GM23248 (cell line): Measurements from ENCODE around the gene PLEKHG5. TPM values are rescaled to one million over a fixed set of nuclear protein-coding genes. Genes with fewer than 3 reads are reported as not detected.

Source experiments
- DNase-seq: peaks from one replicate; pipeline ENCODE4 v3.0.0-alpha.2; 2015
- H2AFZ ChIP-seq: fragments of 200-600 bp; sonication (generic); 2 replicates; pipeline ENCODE4 v1.6.1; 2016; ENCODE audit warnings: antibody characterized with exemption
- H3F3A ChIP-seq: fragments of 200-600 bp; sonication (generic); 2 replicates; pipeline ENCODE4 v1.6.1; 2016; ENCODE audit warnings: mild to moderate bottlenecking, antibody characterized with exemption, mixed run types; ENCODE audit not compliant: insufficient read depth
- H3K27ac ChIP-seq: fragments of 200-600 bp; sonication (generic); 2 replicates; pipeline ENCODE4 v1.5.1; 2016; ENCODE audit warnings: mild to moderate bottlenecking
- H3K27me3 ChIP-seq: fragments of 200-600 bp; sonication (generic); replicated peaks from 2 replicates; pipeline ENCODE4 v1.6.1; 2016; ENCODE audit warnings: mild to moderate bottlenecking; ENCODE audit not compliant: insufficient read depth
- H3K36me3 ChIP-seq: fragments of 200-600 bp; sonication (generic); 2 replicates; pipeline ENCODE4 v1.6.1; 2016; ENCODE audit warnings: low read depth, mild to moderate bottlenecking
- H3K4me1 ChIP-seq: fragments of 200-600 bp; sonication (generic); 2 replicates; pipeline ENCODE4 v1.6.1; 2016; ENCODE audit warnings: mild to moderate bottlenecking; ENCODE audit not compliant: insufficient read depth
- H3K4me2 ChIP-seq: fragments of 200-600 bp; sonication (generic); one replicate; pipeline ENCODE4 v1.6.1; 2016; ENCODE audit warnings: mild to moderate bottlenecking; ENCODE audit not compliant: unreplicated experiment
- H3K4me3 ChIP-seq: fragments of 200-600 bp; sonication (generic); 2 replicates; pipeline ENCODE4 v1.5.1; 2016; ENCODE audit warnings: mild to moderate bottlenecking
- H3K79me2 ChIP-seq: fragments of 200-600 bp; sonication (generic); 2 replicates; pipeline ENCODE4 v1.6.1; 2016; ENCODE audit warnings: mild to moderate bottlenecking; ENCODE audit not compliant: insufficient read depth
- H3K9ac ChIP-seq: fragments of 200-600 bp; sonication (generic); 2 replicates; pipeline ENCODE4 v1.6.1; 2016; ENCODE audit warnings: mild to moderate bottlenecking
- H3K9me2 ChIP-seq: fragments of 200-600 bp; sonication (generic); 2 replicates; pipeline ENCODE4 v1.6.1; 2016; ENCODE audit warnings: mixed run types, mild to moderate bottlenecking, moderate library complexity; ENCODE audit not compliant: insufficient read depth
- H3K9me3 ChIP-seq: fragments of 200-600 bp; sonication (generic); one replicate; pipeline ENCODE4 v1.6.1; 2017; ENCODE audit warnings: low read depth
- H4K20me1 ChIP-seq: fragments of 200-600 bp; sonication (generic); 2 replicates; pipeline ENCODE4 v1.6.0; 2016; ENCODE audit not compliant: insufficient read depth
- EZH2 ChIP-seq: fragments of 200-600 bp; sonication (generic); IDR thresholded peaks from 2 replicates; pipeline ENCODE4 v1.6.1; 2018; ENCODE audit warnings: antibody characterized with exemption, mild to moderate bottlenecking; ENCODE audit not compliant: insufficient read depth, poor library complexity, severe bottlenecking
- EZH2phosphoT487 ChIP-seq: fragments of 200-600 bp; sonication (generic); IDR thresholded peaks from 2 replicates; pipeline ENCODE4 v1.6.1; 2018; ENCODE audit warnings: antibody characterized with exemption, moderate library complexity, mild to moderate bottlenecking, low read depth; ENCODE audit not compliant: insufficient read depth
- WGBS, 2 experiments: methylation state at CpG; one replicate each; pipeline ENCODE4 v1.1.6; 2015 to 2017; ENCODE audit warnings: low lambda C conversion rate in 2 of 2, low coverage in 1 of 2; ENCODE audit errors: missing lambda C conversion rate in 2 of 2; 5-methylcytosine and 5-hydroxymethylcytosine counted together
- in situ Hi-C: fragments of 300-500 bp; cut with MboI; formaldehyde crosslinking; loops from 2 replicates; pipeline ENCODE4 v1.15.0; 2020
- polyA plus RNA-seq: library from polyadenylated mRNA; unstranded; fragments of >200 nt; fragmentation: Nextera tagmentation; extraction: Ambion mirVana; gene quantifications from 2 replicates; pipeline ENCODE4 v1.2.1, GENCODE V29; 2016
- total RNA-seq: library from RNA; depleted of rRNA; stranded (reverse); fragments of >200 nt; shearing (Covaris generic); gene quantifications from 2 replicates; pipeline ENCODE4 v1.2.3, GENCODE V29; 2014

PLEKHG5 gene
- total and polyA plus RNA-seq, 2 experiments from 2014 or later: 2.8 to 7.6 TPM

DNA sequence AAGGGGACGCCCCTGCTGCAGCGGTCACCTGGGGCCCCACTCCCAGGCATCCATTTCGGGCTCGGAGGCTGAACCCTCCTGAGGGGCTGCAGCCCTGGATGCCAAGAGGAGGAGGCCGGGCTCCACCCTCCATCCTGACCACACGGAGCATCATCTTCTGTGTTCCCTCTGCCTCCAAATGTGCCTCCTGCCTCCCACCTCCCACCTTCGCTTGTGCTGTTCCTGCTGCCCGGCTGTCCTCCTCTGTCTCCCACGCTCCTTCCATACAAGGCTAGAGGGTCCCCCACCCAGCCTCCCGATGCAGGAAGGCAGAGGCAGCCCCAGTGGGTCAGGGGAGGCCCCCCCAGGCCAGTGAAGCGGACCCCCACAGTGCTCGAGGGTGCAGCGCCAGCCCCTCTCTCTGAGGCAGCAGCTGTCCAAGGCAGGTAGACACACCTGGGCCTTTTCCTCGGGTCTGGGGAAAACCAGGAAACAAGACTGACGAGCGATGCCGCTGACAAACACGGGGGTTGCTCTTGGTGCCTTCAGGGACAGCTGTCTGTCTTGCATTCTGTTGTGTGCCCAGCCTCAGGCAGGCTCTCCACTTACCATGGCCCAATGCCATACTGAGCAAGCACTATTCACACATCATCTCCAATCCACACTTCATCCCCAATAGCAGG, 16.8 kb upstream of the PLEKHG5 start:
- Histone ChIP-seq H4K20me1 (no peaks in the 10 kb centered on the region), H3K27me3 (no peaks in the 10 kb centered on the region), H3K9me2 (no peaks in the 10 kb centered on the region), H3K27ac (no peak overlapping the region), H2AFZ (no peak overlapping the region), H3K9me3 (no peaks in the 10 kb centered on the region), H3K4me3 (no peak overlapping the region), H3F3A (no peaks in the 10 kb centered on the region), H3K4me1 (no peaks in the 10 kb centered on the region), H3K9ac (no peak overlapping the region), H3K4me2 (no peak overlapping the region), H3K36me3 (no peaks in the 10 kb centered on the region), H3K79me2 (no peaks in the 10 kb centered on the region)
- in situ Hi-C loops: no loop called here
- TF ChIP-seq EZH2phosphoT487 (no peak), EZH2 (no peak)
- 71 to 77% methylated on average over 18 of the region's 18 CpGs for WGBS, 2 experiments
- DNase-seq: no peak

DNA sequence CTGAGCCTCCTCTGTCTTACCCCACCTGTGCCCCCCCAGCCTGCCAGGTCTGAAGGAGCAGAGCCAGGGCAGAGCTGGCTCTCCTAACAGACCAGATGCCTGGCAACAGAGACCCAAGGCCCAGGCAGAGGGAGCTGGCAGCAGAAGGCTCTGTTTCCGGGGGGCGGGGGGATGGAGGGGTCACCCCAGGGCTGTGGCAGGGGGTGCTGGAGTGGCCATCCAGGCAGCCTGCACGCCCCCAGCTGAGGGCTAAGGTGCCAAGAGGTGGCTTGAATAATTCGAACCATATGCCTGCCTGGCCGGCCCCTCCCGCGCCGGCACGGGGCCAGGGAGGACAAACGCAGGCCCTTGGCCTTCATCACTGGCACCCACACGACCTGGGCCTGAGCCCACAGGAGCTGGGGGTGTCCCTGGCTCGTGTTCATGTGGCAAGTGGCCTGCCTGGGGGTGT, 16.0 kb upstream of the PLEKHG5 start:
- Histone ChIP-seq H3K79me2 (no peaks in the 10 kb centered on the region), H3K27me3 (no peaks in the 10 kb centered on the region), H3K9me3 (no peaks in the 10 kb centered on the region), H3F3A (no peaks in the 10 kb centered on the region), H3K4me2 (no peak overlapping the region), H3K4me3 (no peak overlapping the region), H3K36me3 (no peaks in the 10 kb centered on the region), H4K20me1 (no peaks in the 10 kb centered on the region), H3K27ac (no peak overlapping the region), H3K9ac (no peak overlapping the region), H3K9me2 (no peaks in the 10 kb centered on the region), H2AFZ (no peak overlapping the region), H3K4me1 (no peaks in the 10 kb centered on the region)
- in situ Hi-C loops: no loop called here
- no peak for TF ChIP-seq EZH2
- no peak for TF ChIP-seq EZH2phosphoT487
- 30 to 32% methylated on average over 12 of the region's 12 CpGs for WGBS, 2 experiments
- DNase-seq: no peak

DNA sequence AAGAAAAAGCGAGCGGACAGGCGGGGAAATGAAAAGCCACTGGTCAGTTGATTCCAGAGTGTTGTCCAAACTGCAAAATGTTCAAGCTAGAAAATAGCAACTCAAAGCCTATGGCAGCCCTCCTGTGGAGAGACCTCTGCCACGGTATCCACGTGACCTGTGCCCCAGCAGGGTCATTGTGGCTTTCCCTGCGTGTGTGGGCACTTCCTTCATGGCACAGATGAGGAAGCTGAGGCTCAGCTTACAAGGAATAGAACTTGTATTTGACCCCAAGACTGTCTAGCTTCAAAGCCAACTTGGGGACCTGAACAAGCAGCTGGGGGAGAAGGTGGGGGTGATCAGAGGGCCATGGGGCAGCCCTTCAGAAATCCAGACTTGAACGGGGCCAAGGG, 15.6 kb upstream of the PLEKHG5 start:
- Histone ChIP-seq H3K4me3 (no peak overlapping the region), H3K36me3 (no peaks in the 10 kb centered on the region), H2AFZ (no peak overlapping the region), H3K27ac (no peak overlapping the region), H3K9me2 (no peaks in the 10 kb centered on the region), H3K9ac (no peak overlapping the region), H4K20me1 (no peaks in the 10 kb centered on the region), H3K27me3 (no peaks in the 10 kb centered on the region), H3K4me1 (no peaks in the 10 kb centered on the region), H3K9me3 (no peaks in the 10 kb centered on the region), H3K79me2 (no peaks in the 10 kb centered on the region), H3K4me2 (no peak overlapping the region), H3F3A (no peaks in the 10 kb centered on the region)
- TF ChIP-seq EZH2 (no peak), EZH2phosphoT487 (no peak)
- in situ Hi-C loops: no loop called here
- no peak for DNase-seq
- WGBS, 2 experiments: 71 to 75% methylated on average over 7 of the region's 7 CpGs

DNA sequence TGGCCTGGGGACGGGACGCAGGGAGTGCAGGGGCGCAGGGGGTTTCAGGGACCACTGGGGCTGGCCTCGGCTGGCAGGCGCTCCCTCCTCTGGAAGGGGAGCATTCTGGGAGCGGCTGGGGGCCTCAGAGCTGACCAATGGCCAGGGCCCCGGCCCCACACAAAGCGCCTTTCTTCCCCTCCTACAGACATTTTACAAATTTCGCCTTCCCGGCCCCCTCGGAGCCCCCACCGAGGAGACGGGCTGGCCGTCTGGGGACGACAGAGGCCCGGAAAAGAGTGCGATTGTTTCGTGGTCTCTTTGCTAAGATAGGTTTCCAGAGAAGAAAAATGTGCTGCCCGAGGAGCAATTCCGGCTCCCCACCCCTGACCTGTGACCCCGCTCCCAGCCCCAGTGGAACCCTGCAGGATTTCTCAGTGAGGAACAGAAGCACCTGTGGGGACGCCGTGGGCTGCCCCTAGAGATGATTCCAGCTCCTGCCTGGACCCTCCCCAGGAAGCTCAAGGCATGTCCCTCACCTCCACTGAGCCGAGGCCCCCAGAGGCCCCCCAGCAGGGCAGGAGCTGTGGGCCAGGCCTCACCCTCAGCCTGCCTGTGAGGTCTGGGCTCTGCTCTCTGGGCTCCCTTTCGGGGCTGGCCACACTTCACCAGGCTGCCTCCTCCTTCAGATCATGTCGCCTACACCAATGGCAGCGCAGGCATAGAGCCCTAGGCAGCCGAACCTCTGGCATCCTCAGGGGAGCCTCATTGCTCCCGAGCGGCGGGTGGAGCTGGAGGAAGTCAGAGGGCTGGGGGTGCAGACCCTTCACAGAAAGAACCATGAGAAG, 15.0 kb upstream of the PLEKHG5 start:
- Histone ChIP-seq H4K20me1 (no peaks in the 10 kb centered on the region), H2AFZ (no peak overlapping the region), H3K4me3 (no peak overlapping the region), H3K79me2 (no peaks in the 10 kb centered on the region), H3K9me3 (no peaks in the 10 kb centered on the region), H3K27ac (no peak overlapping the region), H3K9me2 (no peaks in the 10 kb centered on the region), H3K9ac (no peak overlapping the region), H3F3A (no peaks in the 10 kb centered on the region), H3K27me3 (no peaks in the 10 kb centered on the region), H3K36me3 (no peaks in the 10 kb centered on the region), H3K4me2 (no peak overlapping the region), H3K4me1 (no peaks in the 10 kb centered on the region)
- no peak for DNase-seq
- in situ Hi-C loops: no loop called here
- 71% methylated on average over 19 to 30 of the region's 31 CpGs for WGBS, 2 experiments
- TF ChIP-seq EZH2 (no peak), EZH2phosphoT487 (no peak)
